CD4-positive, CD25-positive, alpha-beta regulatory T cell (primary cell): ENCODE results near the gene RUNX2. TPM values are rescaled to one million over a fixed set of nuclear protein-coding genes. Genes with fewer than 3 reads are reported as not detected.

ENCODE experiments used
- ATAC-seq, 2 donors: fragments of 150-1000 bp; cut with Tn5 transposase; one replicate each; pipeline ENCODE4 v1.10.0; 2021; ENCODE audit warnings: low read depth in 2 of 2, moderate number of reproducible peaks in 2 of 2, moderate library complexity in 1 of 2
- DNase-seq, 3 donors: peaks; one replicate each; pipeline versions ENCODE4 v3.0.0 to v3.0.0-alpha.2; 2012 to 2022; ENCODE audit warnings: mixed read lengths in 1 of 3
- H3K27ac ChIP-seq: one replicate; pipeline ENCODE4 v1.7.0; 2013; ENCODE audit warnings: mild to moderate bottlenecking, low read length; ENCODE audit not compliant: insufficient read depth, poor library complexity, severe bottlenecking
- H3K27me3 ChIP-seq: one replicate; pipeline ENCODE4 v1.7.0; 2013; ENCODE audit warnings: low read length; ENCODE audit not compliant: control insufficient read depth, insufficient read depth
- H3K36me3 ChIP-seq: one replicate; pipeline ENCODE4 v1.7.0; 2013; ENCODE audit warnings: mild to moderate bottlenecking, low read length, moderate library complexity; ENCODE audit not compliant: control insufficient read depth, insufficient read depth
- H3K4me1 ChIP-seq: 2 replicates; pipeline ENCODE4 v1.7.0; 2013; ENCODE audit warnings: mild to moderate bottlenecking, low read length; ENCODE audit not compliant: insufficient read depth, control insufficient read depth, poor library complexity, severe bottlenecking
- H3K4me3 ChIP-seq: one replicate; pipeline ENCODE4 v1.7.0; 2013; ENCODE audit warnings: low read depth, mild to moderate bottlenecking, low read length, moderate library complexity
- H3K9me3 ChIP-seq, 2 experiments: 1 replicate in 1 of 2; 2 replicates in 1 of 2; pipeline ENCODE4 v1.7.0; 2013; ENCODE audit warnings: low read length in 2 of 2, mild to moderate bottlenecking in 1 of 2, moderate library complexity in 1 of 2; ENCODE audit not compliant: control insufficient read depth in 2 of 2
- H3K27ac Mint-ChIP-seq, 3 donors: one replicate each; pipeline ENCODE4 v1.8.0; 2020 to 2022; ENCODE audit warnings: mild to moderate bottlenecking in 3 of 3, mixed read lengths in 3 of 3, moderate library complexity in 2 of 3
- H3K27me3 Mint-ChIP-seq: one replicate; pipeline ENCODE4 v1.8.0; 2022; ENCODE audit warnings: mild to moderate bottlenecking, mixed read lengths
- H3K36me3 Mint-ChIP-seq: one replicate; pipeline ENCODE4 v1.8.0; 2020; ENCODE audit warnings: mixed read lengths
- H3K4me1 Mint-ChIP-seq, 4 donors: one replicate each; pipeline ENCODE4 v1.8.0; 2020 to 2022; ENCODE audit warnings: mixed read lengths in 4 of 4, mild to moderate bottlenecking in 1 of 4
- H3K4me3 Mint-ChIP-seq, 4 donors: one replicate each; pipeline ENCODE4 v1.8.0; 2020 to 2022; ENCODE audit warnings: mild to moderate bottlenecking in 4 of 4, mixed read lengths in 4 of 4, moderate library complexity in 3 of 4
- H3K9me3 Mint-ChIP-seq, 7 donors: one replicate each; pipeline ENCODE4 v1.8.0; 2020 to 2022; ENCODE audit warnings: mixed read lengths in 7 of 7, mild to moderate bottlenecking in 3 of 7, moderate library complexity in 2 of 7
- polyA plus RNA-seq, 4 donors: library from polyadenylated mRNA; unstranded; fragments of 300-500 nt; fragmentation: Illumina TruSeq; gene quantifications; one replicate each; pipeline ENCODE4 v1.2.3, GENCODE V29; 2021
- total RNA-seq: library from RNA; stranded (reverse); gene quantifications from one replicate; pipeline ENCODE4 v1.2.3, GENCODE V29; 2022

The RUNX2 gene
- total and polyA plus RNA-seq, 5 donors from 2014 or later = 5.3 to 30.0 (median 5.5) TPM

- Histone ChIP-seq H3K9me3 (no peaks in the 10 kb centered on the region), H3K4me1 (peaks cover 13% of the 10 kb centered on the region), H3K27me3 (no peaks in the 10 kb centered on the region), H3K27ac (no peak overlapping the region), H3K36me3 (peaks cover 7% of the 10 kb centered on the region), H3K4me3 (no peak overlapping the region)
- Mint-ChIP-seq H3K27ac (peak overlapping the region in 1 of 3 donors; percentile 5), H3K4me1 (peaks cover 0 to 13% (median 7%) of the 10 kb centered on the region in 4 donors), H3K36me3 (no peaks in the 10 kb centered on the region), H3K27me3 (no peaks in the 10 kb centered on the region), H3K9me3 (peaks cover 0 to 3% (median 0%) of the 10 kb centered on the region in 7 donors), H3K4me3 (no peak overlapping the region)
- ATAC-seq (no peak), DNase-seq (no peak)
Measured at GRCh38 chr6:45480752-45481415, 152.8 kb downstream of the RUNX2 start.

- H3K9me3 Mint-ChIP-seq = peaks cover 0 to 3% (median 0%) of the 10 kb centered on the region in 7 donors
- no peaks in the 10 kb centered on the region for H3K27me3 Mint-ChIP-seq
- no peaks in the 10 kb centered on the region for H3K36me3 Mint-ChIP-seq
- Histone ChIP-seq H3K4me1 (peaks cover 23% of the 10 kb centered on the region), H3K4me3 (no peak overlapping the region), H3K9me3 (no peaks in the 10 kb centered on the region), H3K36me3 (peaks cover 7% of the 10 kb centered on the region), H3K27me3 (no peaks in the 10 kb centered on the region), H3K27ac (no peak overlapping the region)
- peak overlapping the region in 1 of 3 donors; percentile 2 for H3K27ac Mint-ChIP-seq
- DNase-seq = no peak
- no peak overlapping the region for H3K4me3 Mint-ChIP-seq
- ATAC-seq = no peak
- peaks cover 10 to 29% (median 15%) of the 10 kb centered on the region in 4 donors for H3K4me1 Mint-ChIP-seq
Measured at GRCh38 chr6:45483021-45483420, 154.9 kb downstream of the RUNX2 start.

GRCh38 chr6:45483501-45483900 is 155.4 kb downstream of the RUNX2 start:
- Histone ChIP-seq H3K4me1 (peaks cover 24% of the 10 kb centered on the region), H3K9me3 (no peaks in the 10 kb centered on the region), H3K27ac (no peak overlapping the region), H3K4me3 (no peak overlapping the region), H3K36me3 (peaks cover 7% of the 10 kb centered on the region), H3K27me3 (no peaks in the 10 kb centered on the region)
- H3K4me1 Mint-ChIP-seq = peaks cover 10 to 32% (median 19%) of the 10 kb centered on the region in 4 donors
- DNase-seq = no peak
- H3K4me3 Mint-ChIP-seq = no peak overlapping the region
- peaks cover 0 to 3% (median 0%) of the 10 kb centered on the region in 7 donors for H3K9me3 Mint-ChIP-seq
- no peaks in the 10 kb centered on the region for H3K36me3 Mint-ChIP-seq
- H3K27ac Mint-ChIP-seq = peak overlapping the region in 1 of 3 donors; percentile 27
- H3K27me3 Mint-ChIP-seq = no peaks in the 10 kb centered on the region
- no peak for ATAC-seq

- H3K36me3 ChIP-seq = peaks cover 2% of the 10 kb centered on the region
- peaks cover 0 to 2% (median 0%) of the 10 kb centered on the region in 7 donors for H3K9me3 Mint-ChIP-seq
- no peaks in the 10 kb centered on the region for H3K9me3 ChIP-seq
- peaks cover 5% of the 10 kb centered on the region for H3K36me3 Mint-ChIP-seq
- H3K4me3 Mint-ChIP-seq = no peak overlapping the region
- peaks cover 22 to 43% (median 33%) of the 10 kb centered on the region in 4 donors for H3K4me1 Mint-ChIP-seq
- no peaks in the 10 kb centered on the region for H3K27me3 ChIP-seq
- peak overlapping the region in 2 of 3 donors; percentile 5 to 29 for H3K27ac Mint-ChIP-seq
- no peaks in the 10 kb centered on the region for H3K27me3 Mint-ChIP-seq
- H3K4me3 ChIP-seq = no peak overlapping the region
- peaks cover 25% of the 10 kb centered on the region for H3K4me1 ChIP-seq
- no peak for ATAC-seq
- DNase-seq = peak in 1 of 3 donors; percentile 45
- H3K27ac ChIP-seq = no peak overlapping the region
Measured at GRCh38 chr6:45486736-45487135, 158.6 kb downstream of the RUNX2 start.

GRCh38 chr6:45487645-45488044 is 159.5 kb downstream of the RUNX2 start:
- ATAC-seq = no peak
- no peaks in the 10 kb centered on the region for H3K27me3 Mint-ChIP-seq

GRCh38 chr6:45488269-45488668 is 160.1 kb downstream of the RUNX2 start:
- peak overlapping the region in 1 of 4 donors; percentile 22 for H3K4me3 Mint-ChIP-seq
- H3K4me1 Mint-ChIP-seq = peaks cover 23 to 43% (median 33%) of the 10 kb centered on the region in 4 donors
- H3K27ac Mint-ChIP-seq = no peak overlapping the region
- Histone ChIP-seq H3K4me1 (peaks cover 25% of the 10 kb centered on the region), H3K36me3 (peaks cover 11% of the 10 kb centered on the region), H3K27me3 (no peaks in the 10 kb centered on the region), H3K9me3 (no peaks in the 10 kb centered on the region), H3K4me3 (no peak overlapping the region), H3K27ac (no peak overlapping the region)
- DNase-seq = no peak
- H3K36me3 Mint-ChIP-seq = peaks cover 5% of the 10 kb centered on the region
- ATAC-seq = no peak
- no peaks in the 10 kb centered on the region for H3K27me3 Mint-ChIP-seq
- peaks cover 0 to 2% (median 0%) of the 10 kb centered on the region in 7 donors for H3K9me3 Mint-ChIP-seq

More at GRCh38 chr6:45487645-45488044, 159.5 kb downstream of the RUNX2 start:
- Mint-ChIP-seq H3K36me3 (peaks cover 5% of the 10 kb centered on the region), H3K9me3 (peaks cover 0 to 2% (median 0%) of the 10 kb centered on the region in 7 donors), H3K27ac (no peak overlapping the region), H3K4me3 (peak overlapping the region in 3 of 4 donors; percentile 3 to 8 (median 4)), H3K4me1 (peaks cover 22 to 43% (median 33%) of the 10 kb centered on the region in 4 donors)
- no peak for DNase-seq
- no peak overlapping the region for H3K27ac ChIP-seq
- H3K4me1 ChIP-seq = peaks cover 25% of the 10 kb centered on the region
- H3K36me3 ChIP-seq = peaks cover 9% of the 10 kb centered on the region
- H3K9me3 ChIP-seq = no peaks in the 10 kb centered on the region
- no peaks in the 10 kb centered on the region for H3K27me3 ChIP-seq
- H3K4me3 ChIP-seq = no peak overlapping the region

- H3K9me3 ChIP-seq = no peaks in the 10 kb centered on the region
- no peaks in the 10 kb centered on the region for H3K27me3 ChIP-seq
- ATAC-seq (peak; percentile 51 to 52), DNase-seq (peak in 2 of 3 donors; percentile 27 to 35)
- Mint-ChIP-seq H3K27ac (peak overlapping the region in 2 of 3 donors; percentile 3 to 20), H3K4me3 (peak overlapping the region in 1 of 4 donors; percentile 18), H3K36me3 (peaks cover 6% of the 10 kb centered on the region), H3K4me1 (peaks cover 24 to 46% (median 31%) of the 10 kb centered on the region in 4 donors), H3K27me3 (no peaks in the 10 kb centered on the region), H3K9me3 (peaks cover 0 to 2% (median 0%) of the 10 kb centered on the region in 7 donors)
- peak overlapping the region; percentile 20 for H3K4me3 ChIP-seq
- H3K36me3 ChIP-seq = peaks cover 9% of the 10 kb centered on the region
- peaks cover 27% of the 10 kb centered on the region for H3K4me1 ChIP-seq
- H3K27ac ChIP-seq = no peak overlapping the region
Measured at GRCh38 chr6:45488889-45489288, 160.8 kb downstream of the RUNX2 start.
